ENCODE data around the gene INIP. TPM values are rescaled to one million over a fixed set of nuclear protein-coding genes. Genes with fewer than 3 reads are reported as not detected.

INIP gene
- total and polyA plus RNA-seq, 2 of the 13 experiments (the other 11 are each of a cell fraction or from before 2014, with no cell fraction given): 13.6 to 28.6 TPM

DNA sequence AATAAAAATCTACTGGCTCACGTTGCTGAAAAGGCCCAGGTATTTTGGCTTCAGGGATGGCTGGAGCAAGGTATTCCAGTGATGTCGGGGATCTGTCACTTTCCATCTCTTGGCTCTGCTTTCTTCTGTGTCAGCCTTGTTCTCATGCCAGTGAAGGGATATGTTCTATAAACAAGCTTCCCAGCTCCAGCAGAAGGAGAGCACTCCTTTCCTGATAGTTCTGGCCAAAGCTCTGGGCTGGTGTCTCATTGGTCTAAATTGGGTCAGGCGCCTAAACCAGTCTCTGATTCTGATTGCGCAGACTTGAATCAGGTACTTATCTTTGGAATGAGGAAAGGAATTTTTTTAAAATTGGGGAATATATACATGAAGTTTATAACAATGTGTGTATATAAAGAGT lies 37.8 kb upstream of the INIP start:
- no peak overlapping the region for H3K9ac ChIP-seq (ENCODE audit: insufficient read depth, low read depth, low read length)
- H4K20me1 ChIP-seq (ENCODE audit: insufficient read depth, low read length): no peaks in the 10 kb centered on the region
- 92% methylated on average over 4 of the region's 4 CpGs for WGBS (ENCODE audit: low lambda C conversion rate)
- no peak overlapping the region for H3K4me2 ChIP-seq (ENCODE audit: low read depth, low read length)
- H2AFZ ChIP-seq (ENCODE audit: low read length): no peak overlapping the region
- in situ Hi-C loops (cut with HindIII; ENCODE audit: extremely low pct_ligation_motif_present, low pct_unique_long_range_greater_than_20kb) (no loop called here), intact Hi-C loops (cut with micrococcal nuclease; ENCODE audit: unreplicated experiment) (no loop called here)
- TF ChIP-seq, protein P1, sequence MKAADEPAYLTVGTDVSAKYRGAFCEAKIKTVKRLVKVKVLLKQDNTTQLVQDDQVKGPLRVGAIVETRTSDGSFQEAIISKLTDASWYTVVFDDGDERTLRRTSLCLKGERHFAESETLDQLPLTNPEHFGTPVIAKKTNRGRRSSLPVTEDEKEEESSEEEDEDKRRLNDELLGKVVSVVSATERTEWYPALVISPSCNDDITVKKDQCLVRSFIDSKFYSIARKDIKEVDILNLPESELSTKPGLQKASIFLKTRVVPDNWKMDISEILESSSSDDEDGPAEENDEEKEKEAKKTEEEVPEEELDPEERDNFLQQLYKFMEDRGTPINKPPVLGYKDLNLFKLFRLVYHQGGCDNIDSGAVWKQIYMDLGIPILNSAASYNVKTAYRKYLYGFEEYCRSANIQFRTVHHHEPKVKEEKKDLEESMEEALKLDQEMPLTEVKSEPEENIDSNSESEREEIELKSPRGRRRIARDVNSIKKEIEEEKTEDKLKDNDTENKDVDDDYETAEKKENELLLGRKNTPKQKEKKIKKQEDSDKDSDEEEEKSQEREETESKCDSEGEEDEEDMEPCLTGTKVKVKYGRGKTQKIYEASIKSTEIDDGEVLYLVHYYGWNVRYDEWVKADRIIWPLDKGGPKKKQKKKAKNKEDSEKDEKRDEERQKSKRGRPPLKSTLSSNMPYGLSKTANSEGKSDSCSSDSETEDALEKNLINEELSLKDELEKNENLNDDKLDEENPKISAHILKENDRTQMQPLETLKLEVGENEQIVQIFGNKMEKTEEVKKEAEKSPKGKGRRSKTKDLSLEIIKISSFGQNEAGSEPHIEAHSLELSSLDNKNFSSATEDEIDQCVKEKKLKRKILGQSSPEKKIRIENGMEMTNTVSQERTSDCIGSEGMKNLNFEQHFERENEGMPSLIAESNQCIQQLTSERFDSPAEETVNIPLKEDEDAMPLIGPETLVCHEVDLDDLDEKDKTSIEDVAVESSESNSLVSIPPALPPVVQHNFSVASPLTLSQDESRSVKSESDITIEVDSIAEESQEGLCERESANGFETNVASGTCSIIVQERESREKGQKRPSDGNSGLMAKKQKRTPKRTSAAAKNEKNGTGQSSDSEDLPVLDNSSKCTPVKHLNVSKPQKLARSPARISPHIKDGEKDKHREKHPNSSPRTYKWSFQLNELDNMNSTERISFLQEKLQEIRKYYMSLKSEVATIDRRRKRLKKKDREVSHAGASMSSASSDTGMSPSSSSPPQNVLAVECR (CRISPR knock-in tag; IDR thresholded peaks at IDR 0.05; ENCODE audit: borderline replicate concordance): no peak
- H3K9me3 ChIP-seq (ENCODE audit: low read length): no peaks in the 10 kb centered on the region
- FAIRE-seq (no peak), ATAC-seq (no peak), DNase-seq (ENCODE audit: low spot score) (no peak)
- no peak overlapping the region for H3K4me3 ChIP-seq (replicated peaks in 1 of 3; ENCODE audit: insufficient read depth in 1 of 3, low read depth in 2 of 3, low read length in 3 of 3)
- no peaks in the 10 kb centered on the region for H3K36me3 ChIP-seq (replicated peaks in 1 of 2; ENCODE audit: control insufficient read depth in 1 of 2, insufficient read depth in 2 of 2, low read length in 2 of 2)
- H3K4me1 ChIP-seq (ENCODE audit: insufficient read depth, low read length): peaks cover 41% of the 10 kb centered on the region
- POLR2A ChIA-PET: no interaction called here
- peaks cover 38% of the 10 kb centered on the region for H3K79me2 ChIP-seq (ENCODE audit: insufficient read depth, low read length)
- no peaks in the 10 kb centered on the region; a peak in 1 of 5 replicates for H3K27me3 ChIP-seq (ENCODE audit: control insufficient read depth in 1 of 2, insufficient read depth in 2 of 2, low read length in 2 of 2)
- no TSS peak for BruUV-seq (replicated peaks)
- CTCF ChIA-PET (ENCODE audit: low intra/inter-chr PET ratio, low total read pairs): no interaction called here
- no peak overlapping the region for H3K27ac ChIP-seq (ENCODE audit: extremely low read length, insufficient read depth, low read length)

DNA sequence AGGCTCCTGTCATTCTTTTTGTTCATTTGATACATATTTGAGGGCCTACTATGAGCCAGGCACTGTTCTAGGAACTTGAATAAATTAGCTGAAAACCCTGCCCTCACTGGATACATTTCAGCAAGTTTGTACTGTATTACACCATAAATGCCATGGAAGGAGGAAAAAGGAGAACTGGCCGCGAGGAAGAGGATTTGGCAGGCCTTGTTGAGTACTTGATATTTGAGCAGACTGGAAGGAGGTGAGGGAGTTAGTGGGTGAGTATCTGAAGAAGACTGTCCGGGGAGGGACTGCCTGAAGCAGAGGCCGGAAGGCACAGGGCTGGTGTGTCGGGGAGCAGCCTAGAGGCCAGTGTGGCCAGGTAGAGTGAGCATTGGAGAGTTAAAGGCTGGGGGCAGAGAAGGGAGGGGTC lies 37.1 kb upstream of the INIP start:
- no peak for DNase-seq (ENCODE audit: low spot score)
- 65% methylated on average over 5 of the region's 5 CpGs for WGBS (ENCODE audit: low lambda C conversion rate)
- CTCF ChIA-PET (ENCODE audit: low intra/inter-chr PET ratio, low total read pairs): no interaction called here
- in situ Hi-C loops (cut with HindIII; ENCODE audit: extremely low pct_ligation_motif_present, low pct_unique_long_range_greater_than_20kb): no loop called here
- Histone ChIP-seq H3K4me3 (replicated peaks in 1 of 3; ENCODE audit: insufficient read depth in 1 of 3, low read depth in 2 of 3, low read length in 3 of 3) (no peak overlapping the region), H3K36me3 (replicated peaks in 1 of 2; ENCODE audit: control insufficient read depth in 1 of 2, insufficient read depth in 2 of 2, low read length in 2 of 2) (no peaks in the 10 kb centered on the region), H3K9me3 (ENCODE audit: low read length) (no peaks in the 10 kb centered on the region), H4K20me1 (ENCODE audit: insufficient read depth, low read length) (no peaks in the 10 kb centered on the region), H2AFZ (ENCODE audit: low read length) (no peak overlapping the region), H3K27ac (ENCODE audit: extremely low read length, insufficient read depth, low read length) (no peak overlapping the region), H3K4me2 (ENCODE audit: low read depth, low read length) (0 out of 2 replicates have a peak overlapping the region, but pooled peaks have one; percentile 16), H3K4me1 (ENCODE audit: insufficient read depth, low read length) (peaks cover 41% of the 10 kb centered on the region), H3K9ac (ENCODE audit: insufficient read depth, low read depth, low read length) (no peak overlapping the region), H3K27me3 (ENCODE audit: control insufficient read depth in 1 of 2, insufficient read depth in 2 of 2, low read length in 2 of 2) (no peaks in the 10 kb centered on the region; a peak in 1 of 5 replicates), H3K79me2 (ENCODE audit: insufficient read depth, low read length) (peaks cover 35% of the 10 kb centered on the region)
- ATAC-seq: no peak
- TF ChIP-seq PHB2 (IDR thresholded peaks at IDR 0.05; ENCODE audit: partially characterized antibody): no peak
- 0 out of 2 replicates have a peak, but pooled peaks have one; percentile 28 for TF ChIP-seq ZKSCAN1 (IDR thresholded peaks at IDR 0.05; ENCODE audit: low read length)
- intact Hi-C loops (cut with micrococcal nuclease; ENCODE audit: unreplicated experiment): no loop called here
- POLR2A ChIA-PET: no interaction called here
- FAIRE-seq: no peak
- no TSS peak for BruUV-seq (replicated peaks)
